Cardiac fibroblast (primary cell): ENCODE results near the gene MCUB.
"Not testable (repeated sequence)": the region's sequence is repeated elsewhere in the genome, so short reads cannot be mapped to it uniquely, and the experiment has no call there.

Experiments used
- DNase-seq, 2 donors: peaks; one replicate each; pipeline versions ENCODE4 v3.0.0 to v3.0.0-alpha.2; 2010; ENCODE audit warnings: low read depth in 2 of 2
- H3K4me3 ChIP-seq, 2 donors: replicated peaks in 1 of 2; 1 replicate in 1 of 2; 2 replicates in 1 of 2; pipeline ENCODE4 v1.5.1; 2011; ENCODE audit warnings: low read depth in 2 of 2, low read length in 2 of 2, mild to moderate bottlenecking in 2 of 2, moderate library complexity in 1 of 2
- CTCF ChIP-seq: IDR thresholded peaks from one replicate; pipeline ENCODE4 v1.5.1; 2011; ENCODE audit warnings: low read depth, mild to moderate bottlenecking, low read length, inconsistent platforms

Gene MCUB

GRCh38 chr4:109559983-109560686, at the start of gene MCUB:
MCUB (plus strand) TSS chr4:109560246; CDS start chr4:109560338, 92 bp downstream.
- peak; percentile 89 to 92 for DNase-seq
- H3K4me3 ChIP-seq = peak within 1 kb of the TSS; percentile 77 to 78
- no peak for TF ChIP-seq CTCF

DNA sequence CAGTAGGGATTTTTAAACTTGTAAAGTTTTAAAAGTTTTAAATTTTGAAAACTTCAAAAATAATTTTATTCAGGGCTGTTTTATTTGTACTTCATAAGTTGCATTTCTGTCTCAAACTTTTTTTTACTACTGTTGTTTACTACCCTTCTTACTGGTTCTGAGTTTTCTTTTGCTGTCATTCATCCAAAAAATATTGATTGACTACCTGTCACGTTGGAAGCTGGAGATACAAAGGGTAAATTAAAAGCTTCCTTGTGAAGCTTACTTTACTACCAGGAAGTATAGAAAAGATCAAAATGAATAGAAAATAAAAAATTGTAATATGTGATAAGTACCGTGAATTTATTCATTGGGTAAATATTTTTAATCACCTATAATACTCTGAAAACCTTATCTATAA, 49.4 kb upstream of the MCUB start:
- no peak for DNase-seq
- no peak overlapping the region for H3K4me3 ChIP-seq
- no peak for TF ChIP-seq CTCF

DNA sequence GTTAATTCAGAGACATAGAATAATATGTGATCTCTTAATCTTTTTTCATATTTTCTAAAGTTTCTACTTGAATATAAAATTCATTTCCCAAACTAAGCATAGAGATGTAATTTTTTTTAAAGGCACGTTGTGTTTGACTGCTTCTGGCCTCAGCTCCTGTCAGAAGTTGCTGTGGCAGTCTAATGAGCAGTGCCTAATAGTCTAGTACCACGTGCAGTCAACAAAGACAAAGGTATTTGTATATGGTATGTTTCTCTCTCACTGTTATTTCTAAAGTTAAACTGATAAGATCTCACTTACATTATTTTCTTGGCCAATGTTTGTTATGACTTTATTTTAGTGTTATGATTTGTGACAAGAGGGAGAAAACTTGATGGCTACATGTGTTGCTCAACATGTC, 48.6 kb upstream of the MCUB start:
- no peak for TF ChIP-seq CTCF
- no peak overlapping the region for H3K4me3 ChIP-seq
- DNase-seq = no peak

GRCh38 chr4:109513368-109513767, 46.7 kb upstream of the MCUB start:
- not testable (repeated sequence) for DNase-seq, H3K4me3 ChIP-seq

DNA sequence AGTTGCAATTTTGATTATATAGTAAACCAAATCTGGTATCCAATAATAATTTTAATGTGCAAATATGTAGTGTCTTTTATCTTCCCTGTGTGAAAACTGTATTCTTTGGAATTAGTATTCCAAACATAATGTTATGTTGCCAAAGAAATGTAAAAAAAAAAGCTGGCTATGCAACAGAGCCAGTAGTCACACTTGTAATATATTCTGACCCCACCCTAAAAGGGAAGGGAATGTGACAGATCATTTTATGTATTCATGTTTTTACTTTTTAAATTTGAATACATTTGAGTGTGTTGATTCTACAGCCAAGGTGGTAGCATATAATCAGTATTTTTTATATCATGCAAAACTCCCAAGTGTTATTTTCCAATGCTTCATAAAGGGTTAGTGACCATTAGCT, 27.9 kb upstream of the MCUB start:
- no peak for TF ChIP-seq CTCF
- DNase-seq = no peak
- no peak overlapping the region for H3K4me3 ChIP-seq

- DNase-seq = no peak
- H3K4me3 ChIP-seq = no peak overlapping the region
- TF ChIP-seq CTCF = no peak
These were observed 14.6 kb upstream of the MCUB start for GRCh38 chr4:109545401-109545800.

- no peak for DNase-seq
- H3K4me3 ChIP-seq = no peak overlapping the region
- no peak for TF ChIP-seq CTCF
These were observed 12.7 kb upstream of the MCUB start for GRCh38 chr4:109547394-109547793.
